WTC11 (cell line): ENCODE data around the gene POLR2E. TPM values are rescaled to one million over a fixed set of nuclear protein-coding genes. Genes with fewer than 3 reads are reported as not detected.
A peak's percentile ranks its signal among the peaks of the same experiment; 100 is the strongest.

Source experiments
- ATAC-seq: fragments of 200-7000 bp; cut with Tn5 transposase; 2 replicates; pipeline ENCODE4 v1.10.0; 2021; ENCODE audit warnings: mild to moderate bottlenecking, moderate library complexity
- CTCF ChIA-PET: fragments of 300-600 bp; sonication (Branson Sonifier 250); formaldehyde crosslinking; loops from one replicate; lab custom pipeline; 2021; ENCODE audit warnings: antibody characterized with exemption; lab: Charles Lee
- POLR2A ChIA-PET: fragments of 350-600 bp; sonication (Branson Sonifier 250); formaldehyde crosslinking; loops from one replicate; lab custom pipeline; 2021; ENCODE audit warnings: antibody characterized with exemption; lab: Charles Lee
- DNase-seq: peaks from one replicate; pipeline ENCODE4 v3.0.0; 2021; ENCODE audit warnings: low spot score
- H3K27ac Mint-ChIP-seq: 2 replicates; pipeline ENCODE4 v1.8.0; 2021; ENCODE audit warnings: mixed read lengths
- H3K27me3 Mint-ChIP-seq: 2 replicates; pipeline ENCODE4 v1.8.0; 2021; ENCODE audit warnings: low read depth, mild to moderate bottlenecking, moderate library complexity, mixed read lengths
- H3K36me3 Mint-ChIP-seq: 2 replicates; pipeline ENCODE4 v1.8.0; 2021; ENCODE audit warnings: mixed read lengths
- H3K4me1 Mint-ChIP-seq: 2 replicates; pipeline ENCODE4 v1.8.0; 2022; ENCODE audit warnings: mixed read lengths
- H3K4me3 Mint-ChIP-seq: 2 replicates; pipeline ENCODE4 v1.8.0; 2021; ENCODE audit warnings: mild to moderate bottlenecking, moderate library complexity, mixed read lengths
- H3K9me3 Mint-ChIP-seq: 2 replicates; pipeline ENCODE4 v1.8.0; 2021; ENCODE audit warnings: mixed read lengths
- ATF6 ChIP-seq: sonication (generic); formaldehyde crosslinking; IDR thresholded peaks from 2 replicates; pipeline ENCODE4 v1.8.1; 2023; ENCODE audit warnings: mild to moderate bottlenecking, missing genetic modification reagents
- ELF4 ChIP-seq: sonication (generic); formaldehyde crosslinking; IDR thresholded peaks from 2 replicates; pipeline ENCODE4 v1.8.1; 2022; ENCODE audit warnings: low read depth, mild to moderate bottlenecking, moderate library complexity, missing genetic modification reagents
- ETV6 ChIP-seq: sonication (generic); formaldehyde crosslinking; IDR thresholded peaks from 2 replicates; pipeline ENCODE4 v1.8.1; 2022; ENCODE audit warnings: mild to moderate bottlenecking, missing genetic modification reagents
- FOXK1 ChIP-seq: sonication (generic); formaldehyde crosslinking; IDR thresholded peaks from 2 replicates; pipeline ENCODE4 v1.8.0; 2022; ENCODE audit warnings: mild to moderate bottlenecking, moderate library complexity, missing genetic modification reagents
- FOXP4 ChIP-seq: sonication (generic); formaldehyde crosslinking; IDR thresholded peaks from 2 replicates; pipeline ENCODE4 v1.8.0; 2022; ENCODE audit warnings: mild to moderate bottlenecking, missing genetic modification reagents
- GRHL2 ChIP-seq: fragments of 250-450 bp; sonication (Bioruptor Pico); IDR thresholded peaks from 2 replicates; pipeline ENCODE4 v1.8.0; 2022; ENCODE audit warnings: mild to moderate bottlenecking, moderate library complexity; ENCODE audit not compliant: insufficient replicate concordance, severe bottlenecking
- NFYB ChIP-seq: sonication (generic); formaldehyde crosslinking; conservative IDR thresholded peaks from 2 replicates; pipeline ENCODE4 v1.8.0; 2022; ENCODE audit warnings: low read depth, missing genetic modification reagents
- PRDM15 ChIP-seq: sonication (generic); formaldehyde crosslinking; IDR thresholded peaks from 2 replicates; pipeline ENCODE4 v1.8.0; 2022; ENCODE audit warnings: missing genetic modification reagents
- SMAD4 ChIP-seq: sonication (generic); formaldehyde crosslinking; IDR thresholded peaks from 2 replicates; pipeline ENCODE4 v1.8.0; 2022; ENCODE audit warnings: mild to moderate bottlenecking, missing genetic modification reagents
- TCF7 ChIP-seq: sonication (generic); formaldehyde crosslinking; IDR thresholded peaks from 2 replicates; pipeline ENCODE4 v1.8.0; 2022; ENCODE audit warnings: mild to moderate bottlenecking, low read depth, missing genetic modification reagents, moderate library complexity
- ZNF317 ChIP-seq: sonication (generic); formaldehyde crosslinking; IDR thresholded peaks from 2 replicates; pipeline ENCODE4 v1.8.1; 2023; ENCODE audit warnings: low read depth, mild to moderate bottlenecking, moderate library complexity, missing genetic modification reagents, borderline replicate concordance
- ZNF396 ChIP-seq: fragments of 250-450 bp; sonication (Bioruptor Pico); IDR thresholded peaks from 2 replicates; pipeline ENCODE4 v1.8.0; 2021; ENCODE audit warnings: mild to moderate bottlenecking, moderate library complexity, borderline replicate concordance
- ZNF671 ChIP-seq: fragments of 250-450 bp; sonication (Bioruptor Pico); IDR thresholded peaks from 2 replicates; pipeline ENCODE4 v1.8.0; 2021; ENCODE audit warnings: mild to moderate bottlenecking
- total RNA-seq: library from RNA; stranded (reverse); gene quantifications from 3 replicates; pipeline ENCODE4 v1.2.3, GENCODE V29; 2021
- TF ChIP-seq, protein P1 (sequence below): sonication (generic); formaldehyde crosslinking; IDR thresholded peaks from 2 replicates; pipeline ENCODE4 v1.8.0; 2022; ENCODE audit warnings: mild to moderate bottlenecking, missing genetic modification reagents
- TF ChIP-seq, protein P2 (sequence below): sonication (generic); formaldehyde crosslinking; conservative IDR thresholded peaks from 2 replicates; pipeline ENCODE4 v1.8.1; 2022; ENCODE audit warnings: mild to moderate bottlenecking, missing genetic modification reagents
- TF ChIP-seq, protein P3 (sequence below): fragments of 250-450 bp; sonication (Bioruptor Pico); IDR thresholded peaks from 2 replicates; pipeline ENCODE4 v2.1.2; 2022; ENCODE audit warnings: mild to moderate bottlenecking, moderate library complexity

Gene POLR2E
- total RNA-seq, 1 experiment from 2014 or later, result 275 TPM

- no peak for TF ChIP-seq PRDM15 (CRISPR knock-in tag)
- no peak for TF ChIP-seq SMAD4
These were observed 40.3 kb upstream of the POLR2E start (continued) for GRCh38 chr19:1135454-1135853.

DNA sequence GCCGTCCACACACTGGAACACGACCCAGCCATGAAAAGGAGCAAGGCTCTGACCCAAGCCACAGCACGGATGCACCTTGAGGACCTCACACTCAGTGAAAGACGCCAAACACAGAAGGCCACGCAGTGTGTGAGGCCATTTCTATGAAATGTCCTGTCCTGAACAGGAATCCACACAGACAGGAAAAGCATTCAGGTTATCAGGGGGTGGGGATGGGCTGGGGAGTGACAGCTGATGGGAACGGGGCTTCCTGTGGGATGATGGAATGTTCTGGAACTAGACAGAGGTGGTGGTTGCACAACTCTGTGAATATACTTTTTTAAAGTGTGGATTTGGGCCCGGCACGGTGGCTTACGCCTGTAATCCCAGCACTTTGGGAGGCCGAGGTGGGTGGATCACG lies 39.3 kb upstream of the POLR2E start:
- peak overlapping the region; percentile 45; the same call in 1 of the 2 replicates for H3K27ac Mint-ChIP-seq
- ATAC-seq (no peak), DNase-seq (no peak)
- CTCF ChIA-PET, result interaction anchor here (1.2 to 1.9 kb wide), 4 partner anchors 11 to 110 kb away, joined by 3 to 19 read pairs (median 4); no protein-coding TSS in a partner anchor
- H3K4me3 Mint-ChIP-seq, result no peak overlapping the region
- peaks cover 2% of the 10 kb centered on the region for H3K4me1 Mint-ChIP-seq
- H3K36me3 Mint-ChIP-seq, result no peaks in the 10 kb centered on the region
- no peaks in the 10 kb centered on the region for H3K9me3 Mint-ChIP-seq
- H3K27me3 Mint-ChIP-seq, result no peaks in the 10 kb centered on the region
- TF ChIP-seq ZNF317 (CRISPR knock-in tag) (0 out of 2 replicates have a peak, but pooled peaks have one; percentile 30), ETV6 (CRISPR knock-in tag) (no peak)
- TF ChIP-seq, all 79 proteins: peak for 1
- POLR2A ChIA-PET, result no interaction called here

DNA sequence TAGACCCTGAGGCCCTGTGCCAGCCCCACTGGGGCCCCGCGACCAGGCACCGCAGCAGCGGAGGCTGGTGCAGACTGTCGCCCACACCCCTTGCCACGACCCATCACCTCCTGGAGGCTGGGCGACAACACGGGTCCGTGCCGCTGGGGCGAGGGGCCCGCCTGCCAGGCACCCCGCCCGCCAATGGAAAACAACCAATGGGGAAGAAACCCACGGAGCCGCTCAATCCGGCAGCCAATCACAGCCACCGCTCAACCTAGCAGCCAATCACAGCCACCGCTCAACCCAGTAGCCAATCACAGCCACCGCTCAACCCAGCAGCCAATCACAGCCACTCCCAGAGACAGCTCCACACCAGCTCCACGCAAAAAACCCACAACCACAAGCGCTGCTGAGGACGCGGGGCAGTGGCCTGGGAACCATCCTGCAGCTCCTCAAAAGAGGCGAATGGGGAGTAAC lies 38.3 kb upstream of the POLR2E start:
- CTCF ChIA-PET, result interaction anchor here (0.8 to 1.9 kb wide), 7 partner anchors 10 to 111 kb away, joined by 3 to 19 read pairs (median 5); no protein-coding TSS in a partner anchor
- DNase-seq (peak; percentile 74), ATAC-seq (peak; percentile 75)
- Mint-ChIP-seq H3K4me3 (no peak overlapping the region), H3K9me3 (no peaks in the 10 kb centered on the region), H3K27ac (no peak overlapping the region), H3K27me3 (no peaks in the 10 kb centered on the region), H3K4me1 (peaks cover 2% of the 10 kb centered on the region), H3K36me3 (no peaks in the 10 kb centered on the region)
- POLR2A ChIA-PET, result no interaction called here
- TF ChIP-seq NFYB, result peak; percentile 94
- 0 out of 2 replicates have a peak, but pooled peaks have one; percentile 30 for TF ChIP-seq FOXK1
- no peak for TF ChIP-seq ZNF671 (CRISPR knock-in tag)
- TF ChIP-seq, all 79 proteins: peak for 2

- ChIA-PET POLR2A (no interaction called here), CTCF (interaction anchor here (0.9 to 1.9 kb wide), 8 partner anchors 9 to 183 kb away, joined by 3 to 19 read pairs (median 4); no protein-coding TSS in a partner anchor)
- peaks cover 2% of the 10 kb centered on the region for H3K4me1 Mint-ChIP-seq
These were observed 37.6 kb upstream of the POLR2E start for GRCh38 chr19:1132552-1133383.

More at GRCh38 chr19:1132552-1133383, 37.6 kb upstream of the POLR2E start:
- DNase-seq, result no peak
- no peaks in the 10 kb centered on the region for H3K36me3 Mint-ChIP-seq
- H3K9me3 Mint-ChIP-seq, result no peaks in the 10 kb centered on the region
- no peaks in the 10 kb centered on the region for H3K27me3 Mint-ChIP-seq
- TF ChIP-seq, protein P1, sequence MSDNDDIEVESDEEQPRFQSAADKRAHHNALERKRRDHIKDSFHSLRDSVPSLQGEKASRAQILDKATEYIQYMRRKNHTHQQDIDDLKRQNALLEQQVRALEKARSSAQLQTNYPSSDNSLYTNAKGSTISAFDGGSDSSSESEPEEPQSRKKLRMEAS, result no peak
- TF ChIP-seq, protein P2, sequence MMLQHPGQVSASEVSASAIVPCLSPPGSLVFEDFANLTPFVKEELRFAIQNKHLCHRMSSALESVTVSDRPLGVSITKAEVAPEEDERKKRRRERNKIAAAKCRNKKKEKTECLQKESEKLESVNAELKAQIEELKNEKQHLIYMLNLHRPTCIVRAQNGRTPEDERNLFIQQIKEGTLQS, result no peak
- no peak for TF ChIP-seq ZNF396 (CRISPR knock-in tag)
- TF ChIP-seq, protein P3, sequence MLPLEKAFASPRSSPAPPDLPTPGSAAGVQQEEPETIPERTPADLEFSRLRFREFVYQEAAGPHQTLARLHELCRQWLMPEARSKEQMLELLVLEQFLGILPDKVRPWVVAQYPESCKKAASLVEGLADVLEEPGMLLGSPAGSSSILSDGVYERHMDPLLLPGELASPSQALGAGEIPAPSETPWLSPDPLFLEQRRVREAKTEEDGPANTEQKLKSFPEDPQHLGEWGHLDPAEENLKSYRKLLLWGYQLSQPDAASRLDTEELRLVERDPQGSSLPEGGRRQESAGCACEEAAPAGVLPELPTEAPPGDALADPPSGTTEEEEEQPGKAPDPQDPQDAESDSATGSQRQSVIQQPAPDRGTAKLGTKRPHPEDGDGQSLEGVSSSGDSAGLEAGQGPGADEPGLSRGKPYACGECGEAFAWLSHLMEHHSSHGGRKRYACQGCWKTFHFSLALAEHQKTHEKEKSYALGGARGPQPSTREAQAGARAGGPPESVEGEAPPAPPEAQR (CRISPR knock-in tag), result no peak
- no peak for TF ChIP-seq GRHL2 (CRISPR knock-in tag)
- no peak for TF ChIP-seq ELF4 (CRISPR knock-in tag)
- TF ChIP-seq FOXP4 (CRISPR knock-in tag), result no peak
- no peak for TF ChIP-seq ATF6 (CRISPR knock-in tag)
- TF ChIP-seq TCF7 (CRISPR knock-in tag), result no peak
- no peak for ATAC-seq
- H3K27ac Mint-ChIP-seq, result no peak overlapping the region
- no peak overlapping the region; the same call in 1 of the 2 replicates for H3K4me3 Mint-ChIP-seq
